Stimulated activated CD4-positive, alpha-beta T cell treated with anti-CD3 and anti-CD28 coated beads, Interleukin-2, amount 100 ng/mL, for 48 hours (primary cell): ENCODE results near the gene USP40.
"Not testable (repeated sequence)": the region's sequence is repeated elsewhere in the genome, so short reads cannot be mapped to it uniquely, and the experiment has no call there.

Experiments used
- DNase-seq, 2 donors: peaks; one replicate each; pipeline ENCODE4 v3.0.0-alpha.2; 2020

The USP40 gene

DNA sequence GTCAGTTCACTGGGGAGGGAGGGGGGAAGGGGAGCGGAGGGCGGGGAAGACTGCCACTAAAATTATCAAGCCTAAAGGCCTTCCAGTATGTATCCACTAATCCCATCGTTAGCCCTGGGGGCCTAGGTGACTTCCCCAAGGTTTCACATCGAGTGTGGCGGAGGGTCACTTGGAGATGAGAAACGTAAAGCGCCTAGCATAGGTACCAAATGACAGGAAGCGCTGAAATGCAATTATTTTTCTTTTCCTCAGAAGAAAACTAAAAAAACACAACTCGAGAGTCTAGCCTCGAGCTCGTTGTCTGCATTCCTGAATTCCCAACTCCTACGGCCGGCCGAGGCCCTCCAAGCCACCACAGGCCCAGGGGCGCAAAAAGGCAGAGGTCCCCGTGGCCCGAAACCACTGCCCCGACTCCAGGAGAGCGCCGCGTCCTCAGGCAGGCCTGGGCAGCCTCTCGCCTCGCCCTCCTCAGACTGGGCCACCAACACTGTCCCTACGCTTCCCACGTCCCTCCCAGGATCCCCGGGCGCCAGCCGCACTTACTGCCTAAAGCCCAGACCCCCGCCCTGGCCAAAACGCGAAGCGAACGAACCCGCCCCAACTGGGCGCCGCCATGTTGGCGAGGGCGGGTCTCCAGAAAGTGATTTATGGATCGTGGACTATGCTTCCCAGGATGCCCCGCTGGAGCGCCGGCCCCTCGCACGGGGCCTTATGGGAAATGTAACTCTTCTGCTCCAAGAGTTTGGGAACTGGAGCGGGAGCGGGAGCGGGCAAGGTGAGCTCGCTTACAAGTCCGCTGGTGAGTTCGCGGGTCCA, at the start of gene USP40:
Gene USP40 (minus strand): TSS at position 642 of the 816 bp plus-strand sequence. CDS start 1,228 bp downstream, outside the sequence.
- peak; percentile 52 for DNase-seq

DNA sequence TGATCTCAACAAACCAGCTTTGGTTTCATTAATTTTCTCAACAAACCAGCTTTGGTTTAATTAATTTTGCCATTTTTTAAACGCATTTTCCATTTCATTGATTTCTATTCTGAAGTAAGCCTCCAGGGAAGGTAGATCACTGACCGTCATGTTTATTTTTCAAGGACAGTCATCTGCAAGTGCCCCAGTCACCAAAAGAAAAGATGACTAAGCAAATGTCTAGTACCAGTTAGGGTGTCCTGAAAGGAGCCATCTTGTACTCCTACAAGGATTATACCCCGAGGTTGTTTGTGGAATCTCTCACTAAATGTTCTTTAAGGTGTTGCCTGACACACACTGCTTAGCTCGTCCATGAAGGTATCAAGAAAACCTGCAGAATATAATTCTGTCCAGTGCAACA, 44.7 kb upstream of the USP40 start:
- DNase-seq = no peak

DNA sequence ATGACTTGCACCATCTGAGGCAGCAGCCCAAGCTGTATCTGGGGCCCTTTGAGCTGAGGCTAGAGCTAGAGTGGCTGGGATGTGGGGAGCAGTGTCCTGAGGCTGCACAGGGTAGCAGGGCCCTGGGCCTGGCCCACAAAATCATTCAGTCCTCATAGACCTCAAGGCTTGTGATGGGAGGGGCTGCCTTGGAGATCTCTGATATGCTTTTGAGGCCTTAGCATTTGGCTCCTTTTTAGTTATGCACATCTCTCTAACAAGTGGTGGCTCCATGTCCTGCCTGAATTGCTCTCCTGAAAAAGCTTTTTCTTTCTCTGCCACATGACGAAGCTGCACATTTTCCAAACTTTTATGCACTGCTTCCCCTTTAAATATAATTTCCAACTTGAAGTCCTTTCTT, 39.1 kb upstream of the USP40 start:
- no peak for DNase-seq

GRCh38 chr2:233604826-233605225, 38.2 kb upstream of the USP40 start:
- DNase-seq = no peak

DNA sequence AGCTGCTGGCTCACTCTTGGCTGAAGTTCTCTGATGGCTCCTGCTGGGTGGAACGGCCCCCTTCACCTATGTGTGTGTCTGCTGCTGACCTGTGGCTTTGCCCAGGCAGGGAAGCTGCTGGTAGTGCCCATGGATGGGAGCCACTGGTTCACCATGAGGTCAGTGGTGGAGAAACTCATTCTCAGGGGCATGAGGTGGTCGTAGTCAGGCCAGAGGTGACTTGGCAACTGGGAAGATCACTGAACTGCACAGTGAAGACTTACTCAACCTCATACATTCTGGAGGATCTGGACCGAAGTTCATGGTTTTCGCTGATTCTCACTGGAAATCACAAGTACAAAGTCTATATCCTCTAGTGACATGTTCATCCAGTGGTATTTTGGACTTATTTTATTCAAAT, 36.9 kb upstream of the USP40 start:
- DNase-seq = no peak

DNA sequence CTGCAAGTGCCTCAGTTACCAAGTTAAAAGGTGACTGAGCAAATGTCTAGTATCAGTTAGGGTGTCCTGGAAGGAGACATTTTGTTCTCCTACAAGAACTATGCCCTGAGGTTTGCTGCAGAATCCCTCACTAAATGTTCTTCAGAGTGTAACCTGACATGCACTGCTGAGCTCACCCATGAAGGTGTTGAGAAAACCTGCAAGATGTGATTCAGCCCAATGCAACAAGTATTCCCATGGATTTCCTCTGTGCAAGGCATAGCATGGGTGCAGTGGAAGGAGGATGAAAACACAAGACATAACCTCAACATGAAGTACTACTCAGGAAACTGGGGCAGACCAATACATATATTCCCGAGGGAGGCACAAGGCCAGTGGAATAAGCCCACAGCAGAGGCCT, 35.5 kb upstream of the USP40 start:
- DNase-seq = no peak

DNA sequence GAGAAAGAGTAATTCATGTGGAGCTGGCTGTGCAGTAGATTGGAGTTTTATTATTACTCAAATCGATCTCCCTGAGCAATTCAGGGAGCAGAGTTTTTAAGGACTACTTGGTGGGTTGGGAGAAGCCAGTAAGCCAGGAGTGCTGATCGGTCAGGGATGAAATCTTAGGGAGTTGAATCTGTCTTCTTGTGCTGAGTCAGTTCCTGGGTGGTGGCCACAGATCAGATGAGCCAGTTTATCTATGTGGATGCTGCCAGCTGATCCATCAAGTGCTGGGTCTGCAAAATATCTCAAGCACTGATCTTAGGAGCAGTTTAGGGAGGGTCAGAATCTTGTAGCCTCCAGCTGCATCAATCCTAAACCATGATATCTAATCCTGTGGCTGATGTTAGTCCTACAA, 33.8 kb upstream of the USP40 start:
- no peak for DNase-seq

GRCh38 chr2:233598952-233599351, 32.4 kb upstream of the USP40 start:
- no peak for DNase-seq

DNA sequence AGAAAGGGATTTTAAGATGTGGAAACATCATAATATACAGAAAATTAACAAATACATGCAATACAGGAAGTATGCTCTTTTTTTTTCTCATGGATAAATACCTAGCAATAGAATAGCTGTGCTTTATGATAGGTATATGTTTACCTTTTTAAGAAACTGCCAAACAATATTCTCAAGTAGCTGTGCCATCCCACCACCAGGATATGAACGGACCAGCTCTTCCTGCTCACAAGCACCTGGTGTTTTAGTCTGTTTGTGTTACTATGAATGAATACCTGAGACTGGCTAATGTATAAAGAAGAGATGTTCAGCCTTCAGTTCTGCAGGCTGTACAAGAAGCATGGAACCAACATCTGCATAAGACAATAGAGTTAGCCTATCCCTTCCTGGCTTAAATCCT, 30.9 kb upstream of the USP40 start:
- DNase-seq = no peak

DNA sequence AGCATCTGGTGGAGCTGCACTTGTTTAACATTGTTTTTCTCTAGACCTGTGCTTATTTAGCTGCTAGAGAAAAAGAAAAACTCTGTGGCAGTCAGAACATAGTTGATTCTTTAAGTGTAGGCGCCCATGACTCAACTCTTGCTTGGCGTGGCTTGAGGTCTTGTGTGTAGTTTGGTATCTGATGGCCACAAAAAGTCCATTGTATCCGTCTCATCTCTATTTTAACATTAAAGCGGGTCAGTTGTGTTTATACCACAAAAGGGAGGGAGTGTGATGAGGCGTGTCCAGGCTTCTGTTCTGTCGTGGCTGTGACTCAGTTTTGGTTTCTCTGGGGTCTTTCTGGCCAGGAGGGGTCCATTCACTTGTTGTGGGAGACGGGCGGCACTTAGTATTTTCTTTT, 26.6 kb upstream of the USP40 start:
- DNase-seq = no peak

GRCh38 chr2:233592706-233593105, 26.1 kb upstream of the USP40 start:
- not testable (repeated sequence) for DNase-seq

- no peak for DNase-seq
Measured at GRCh38 chr2:233588400-233588799, 21.8 kb upstream of the USP40 start.

DNA sequence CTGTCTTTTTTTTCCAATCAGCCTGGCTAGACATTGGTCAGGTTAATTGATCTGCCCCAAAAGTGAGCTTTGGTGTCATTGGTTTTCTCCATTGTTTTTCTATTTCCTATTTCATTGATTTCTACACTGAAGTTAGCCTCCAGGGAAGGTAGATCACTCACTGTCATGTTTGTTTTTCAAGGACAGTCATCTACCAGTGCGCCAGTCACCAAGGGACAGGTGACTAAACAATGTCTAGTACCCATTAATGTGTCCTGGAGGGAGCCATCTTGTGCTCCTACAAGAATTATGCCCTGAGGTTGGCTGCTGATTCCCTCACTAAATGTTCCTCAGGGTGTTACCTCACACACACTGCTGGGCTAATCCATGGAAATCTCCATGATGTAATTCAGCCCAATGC, 17.6 kb upstream of the USP40 start:
- no peak for DNase-seq

DNA sequence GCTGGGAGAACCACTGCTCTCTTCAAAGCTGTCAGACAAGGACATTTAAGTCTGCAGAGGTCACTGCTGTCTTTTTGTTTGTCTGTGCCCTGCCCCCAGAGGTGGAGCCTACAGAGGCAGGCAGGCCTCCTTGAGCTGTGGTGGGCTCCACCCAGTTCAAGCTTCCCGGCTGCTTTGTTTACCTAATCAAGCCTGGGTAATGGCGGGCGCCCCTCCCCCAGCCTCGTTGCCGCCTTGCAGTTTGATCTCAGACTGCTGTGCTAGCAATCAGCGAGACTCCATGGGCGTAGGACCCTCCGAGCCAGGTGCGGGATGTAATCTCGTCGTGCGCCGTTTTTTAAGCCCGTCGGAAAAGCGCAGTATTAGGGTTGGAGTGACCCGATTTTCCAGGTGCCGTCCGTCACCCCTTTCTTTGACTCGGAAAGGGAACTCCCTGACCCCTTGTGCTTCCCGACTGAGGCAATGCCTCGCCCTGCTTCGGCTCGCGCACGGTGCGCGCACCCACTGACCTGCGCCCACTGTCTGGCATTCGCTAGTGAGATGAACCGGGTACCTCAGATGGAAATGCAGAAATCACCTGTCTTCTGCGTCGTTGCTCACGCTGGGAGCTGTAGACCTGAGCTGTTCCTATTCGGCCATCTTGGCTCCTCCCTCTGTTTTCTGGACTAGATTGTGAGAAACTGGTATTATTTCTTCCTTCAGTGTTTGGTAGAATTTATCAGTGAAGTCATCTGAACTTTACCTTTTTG, 16.8 kb upstream of the USP40 start:
- not testable (repeated sequence) for DNase-seq

DNA sequence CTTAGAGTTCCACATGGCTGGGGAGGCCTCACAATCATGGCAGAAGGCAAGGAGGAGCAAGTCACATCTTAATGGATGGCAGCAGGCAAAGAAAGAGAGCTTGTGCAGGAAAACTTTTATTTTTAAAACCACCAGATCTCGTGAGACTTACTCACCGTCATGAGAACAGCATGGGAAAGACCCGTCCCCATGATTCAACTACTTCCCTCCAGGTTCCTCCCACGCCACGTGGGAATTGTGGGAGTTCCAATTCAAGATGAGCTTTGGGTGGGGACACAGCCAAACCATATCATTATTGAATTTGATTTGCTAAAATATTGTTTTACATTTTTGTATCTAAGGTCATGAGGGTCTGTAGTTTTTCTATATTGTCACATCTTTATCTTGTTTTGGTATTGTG, 10.8 kb upstream of the USP40 start:
- not testable (repeated sequence) for DNase-seq

GRCh38 chr2:233572468-233572867, 5.9 kb upstream of the USP40 start:
- no peak for DNase-seq

- DNase-seq = no peak
Measured at GRCh38 chr2:233571462-233571861, 4.9 kb upstream of the USP40 start.

- DNase-seq = no peak
Measured at GRCh38 chr2:233571001-233571400, 4.4 kb upstream of the USP40 start.

GRCh38 chr2:233565685-233566140, 869 bp downstream of the USP40 start:
- no peak for DNase-seq

- DNase-seq = no peak
Measured at GRCh38 chr2:233563663-233564430, 2.7 kb downstream of the USP40 start.

DNA sequence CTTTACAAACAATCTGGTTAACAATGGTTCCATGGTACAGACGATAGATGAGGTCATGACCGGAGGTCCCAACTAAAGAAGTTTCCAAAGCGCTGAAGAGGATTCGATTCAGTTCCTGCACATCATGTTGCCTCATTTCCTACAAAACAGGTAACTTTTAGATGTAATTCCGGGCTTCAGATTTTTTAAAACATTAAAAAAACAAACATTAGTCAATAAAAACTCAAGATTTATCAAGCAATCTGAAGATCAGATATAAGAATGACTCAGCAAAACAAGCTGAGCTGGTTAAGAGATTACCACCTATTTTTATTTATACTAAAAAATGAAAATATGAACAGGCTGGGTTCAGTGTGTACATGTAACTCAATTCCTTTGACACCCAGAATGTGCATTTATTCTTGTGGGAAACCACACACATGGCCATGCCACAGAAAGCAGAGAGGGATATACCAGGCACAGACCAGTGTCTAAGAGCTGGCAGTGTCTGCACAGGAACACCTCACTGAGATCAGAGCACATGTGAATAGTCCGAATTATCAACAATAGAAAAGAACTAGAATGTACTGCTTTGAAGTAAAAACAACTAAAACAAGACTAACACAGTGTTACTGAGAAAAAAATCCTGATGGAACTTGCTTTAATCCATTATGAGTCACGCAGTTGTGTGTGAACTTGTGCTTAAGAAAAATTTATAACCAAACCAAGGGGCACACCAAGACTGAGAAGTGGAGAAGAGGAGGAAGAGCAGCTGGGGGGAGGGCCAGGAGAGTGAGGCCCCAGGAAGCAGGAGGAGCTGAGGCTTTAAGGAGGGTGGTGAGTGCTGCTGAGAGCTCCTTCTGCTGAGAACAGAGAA, 9.5 kb downstream of the USP40 start:
- DNase-seq = no peak

DNA sequence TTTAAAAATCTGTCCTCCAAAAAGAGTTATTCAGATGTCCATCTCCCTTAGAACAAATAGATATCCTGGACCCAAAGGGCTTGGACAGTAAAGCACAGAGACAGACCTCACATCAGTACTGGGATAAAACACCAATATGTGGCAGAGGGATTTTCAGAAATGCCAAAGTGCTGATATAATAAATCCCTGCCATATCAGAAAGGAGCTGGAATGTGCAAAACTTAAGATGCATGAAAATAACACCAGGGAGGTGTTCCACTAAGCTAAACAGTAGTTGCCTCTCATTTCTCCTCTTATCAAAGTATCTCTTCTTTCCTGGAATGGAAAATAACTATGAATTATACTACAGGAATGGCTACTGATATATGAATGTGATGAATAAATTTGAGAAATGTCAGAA, 13.2 kb downstream of the USP40 start:
- DNase-seq = no peak
